HepG2 (cell line): ENCODE measurements around the gene C3orf80. TPM values are rescaled to one million over a fixed set of nuclear protein-coding genes. Genes with fewer than 3 reads are reported as not detected.

ENCODE experiments used
- ATAC-seq: fragments of 200-7000 bp; cut with Tn5 transposase; 3 replicates; pipeline ENCODE4 v1.9.1; 2020; ENCODE audit warnings: mild to moderate bottlenecking, moderate library complexity
- BruUV-seq: library from RNA; stranded (reverse); fragments of 400-500 nt; replicated peaks from 2 replicates; lab custom pipeline; 2021; lab: Mats Ljungman, UMichigan
- CTCF ChIA-PET: fragments of 300-600 bp; formaldehyde crosslinking; extraction: SDS; loops from one replicate; lab custom pipeline; 2021; ENCODE audit warnings: low total read pairs, inconsistent platforms, low intra/inter-chr PET ratio; lab: Yijun Ruan, JAX
- POLR2A ChIA-PET: fragments of 350-600 bp; sonication (Branson Sonifier 250); formaldehyde crosslinking; loops from one replicate; lab custom pipeline; 2020; ENCODE audit warnings: antibody characterized with exemption, inconsistent platforms; lab: Yijun Ruan, JAX
- DNase-seq: peaks from one replicate; pipeline ENCODE4 v3.0.0-alpha.2; 2015; ENCODE audit warnings: low spot score
- FAIRE-seq: peaks from 3 replicates; lab custom pipeline; 2011; peaks lifted over from hg19 to GRCh38; lab: Jason Lieb, UNC
- H2AFZ ChIP-seq: one replicate; pipeline ENCODE4 v1.6.1; 2011; ENCODE audit warnings: low read length, inconsistent platforms
- H3K27ac ChIP-seq: fragments of 300-600 bp; 3 replicates; pipeline ENCODE4 v1.8.0; 2011; ENCODE audit warnings: mixed run types, mild to moderate bottlenecking, mixed read lengths, low read length, inconsistent platforms; ENCODE audit not compliant: insufficient read depth; ENCODE audit errors: extremely low read length
- H3K27me3 ChIP-seq, 2 experiments: fragments of 200-600 bp in 1 of 2; 2 replicates in 1 of 2; 3 replicates in 1 of 2; pipeline versions ENCODE4 v1.6.0 to v1.8.0; 2011; ENCODE audit warnings: low read length in 2 of 2, mild to moderate bottlenecking in 2 of 2, moderate library complexity in 2 of 2, inconsistent platforms in 1 of 2; ENCODE audit not compliant: insufficient read depth in 2 of 2, control insufficient read depth in 1 of 2
- H3K36me3 ChIP-seq, 2 experiments: fragments of 200-600 bp in 1 of 2; replicated peaks in 1 of 2; 2 replicates in 1 of 2; 3 replicates in 1 of 2; pipeline versions ENCODE4 v1.5.1 to v1.8.0; 2011; ENCODE audit warnings: low read length in 2 of 2, inconsistent platforms in 1 of 2; ENCODE audit not compliant: insufficient read depth in 2 of 2, control insufficient read depth in 1 of 2
- H3K4me1 ChIP-seq: 2 replicates; pipeline ENCODE4 v1.5.1; 2012; ENCODE audit warnings: low read length, inconsistent platforms; ENCODE audit not compliant: insufficient read depth
- H3K4me2 ChIP-seq: 2 replicates; pipeline ENCODE4 v1.6.0; 2011; ENCODE audit warnings: low read depth, low read length, inconsistent platforms
- H3K4me3 ChIP-seq, 3 experiments: fragments of 200-600 bp in 1 of 3; sonication (generic), shearing (Covaris generic) in 1 of 3; replicated peaks in 1 of 3; 2 replicates each; pipeline ENCODE4 v1.5.1; 2011 to 2016; ENCODE audit warnings: low read length in 3 of 3, inconsistent platforms in 2 of 3, low read depth in 2 of 3, mild to moderate bottlenecking in 2 of 3, control low read depth in 1 of 3, mixed read lengths in 1 of 3; ENCODE audit not compliant: insufficient read depth in 1 of 3
- H3K79me2 ChIP-seq: one replicate; pipeline ENCODE4 v1.6.1; 2011; ENCODE audit warnings: low read length, inconsistent platforms; ENCODE audit not compliant: insufficient read depth
- H3K9ac ChIP-seq: 2 replicates; pipeline ENCODE4 v1.6.0; 2011; ENCODE audit warnings: mild to moderate bottlenecking, low read depth, low read length, inconsistent platforms; ENCODE audit not compliant: insufficient read depth
- H3K9me3 ChIP-seq: 2 replicates; pipeline ENCODE4 v1.5.1; 2012; ENCODE audit warnings: mild to moderate bottlenecking, low read length
- H4K20me1 ChIP-seq: 2 replicates; pipeline ENCODE4 v1.6.0; 2011; ENCODE audit warnings: inconsistent platforms, mild to moderate bottlenecking, low read length, moderate library complexity; ENCODE audit not compliant: insufficient read depth
- ASH2L ChIP-seq: fragments of 300-600, 200-600 bp; sonication (generic); IDR thresholded peaks from 2 replicates; pipeline ENCODE4 v1.7.0; 2017; ENCODE audit warnings: low read depth, mild to moderate bottlenecking, moderate library complexity, mixed read lengths, low read length; ENCODE audit not compliant: insufficient read length
- ATF1 ChIP-seq: IDR thresholded peaks from 2 replicates; pipeline ENCODE4 v1.6.1; 2016; ENCODE audit warnings: mild to moderate bottlenecking, control low read depth
- CBX5 ChIP-seq: sonication (generic); formaldehyde crosslinking; IDR thresholded peaks from 2 replicates; pipeline ENCODE4 v1.4.0; 2020; ENCODE audit warnings: missing genetic modification reagents, borderline replicate concordance
- FOXP1 ChIP-seq, 2 experiments: fragments of 450-650 bp in 1 of 2; IDR thresholded peaks; 2 replicates each; pipeline ENCODE4 v1.6.1; 2017 to 2018; ENCODE audit warnings: antibody characterized with exemption in 1 of 2
- GATAD1 ChIP-seq: IDR thresholded peaks from 2 replicates; pipeline ENCODE4 v1.6.1; 2016; ENCODE audit warnings: missing genetic modification reagents, missing compliant biosample characterization
- GZF1 ChIP-seq: sonication (generic); formaldehyde crosslinking; IDR thresholded peaks from 2 replicates; pipeline ENCODE4 v1.5.1; 2020; ENCODE audit warnings: mild to moderate bottlenecking, missing genetic modification reagents
- PRPF4 ChIP-seq: fragments of 200-400 bp; formaldehyde crosslinking; IDR thresholded peaks from 2 replicates; pipeline ENCODE4 v1.6.1; 2016; ENCODE audit warnings: low read length, low read depth; ENCODE audit not compliant: poor library complexity, severe bottlenecking
- SATB2 ChIP-seq: sonication (generic); formaldehyde crosslinking; IDR thresholded peaks from 2 replicates; pipeline ENCODE4 v1.5.0; 2020; ENCODE audit warnings: missing genetic modification reagents
- SCMH1 ChIP-seq: sonication (generic); formaldehyde crosslinking; IDR thresholded peaks from 2 replicates; pipeline ENCODE4 v1.9.0; 2021; ENCODE audit warnings: missing genetic modification reagents, mild to moderate bottlenecking, borderline replicate concordance
- SMYD3 ChIP-seq: sonication (generic); formaldehyde crosslinking; IDR thresholded peaks from 2 replicates; pipeline ENCODE4 v1.8.1; 2023; ENCODE audit warnings: mild to moderate bottlenecking, missing genetic modification reagents
- ZBTB3 ChIP-seq: sonication (generic); formaldehyde crosslinking; IDR thresholded peaks from 2 replicates; pipeline ENCODE4 v1.4.0; 2020; ENCODE audit warnings: low read depth, mild to moderate bottlenecking, moderate library complexity, missing genetic modification reagents, borderline replicate concordance
- ZBTB38 ChIP-seq: sonication (generic); formaldehyde crosslinking; IDR thresholded peaks from 2 replicates; pipeline ENCODE4 v1.5.1; 2020; ENCODE audit warnings: mild to moderate bottlenecking, missing genetic modification reagents
- ZNF232 ChIP-seq: sonication (generic); formaldehyde crosslinking; IDR thresholded peaks from 2 replicates; pipeline ENCODE4 v1.4.0; 2020; ENCODE audit warnings: missing genetic modification reagents, borderline replicate concordance
- ZNF616 ChIP-seq: sonication (generic); formaldehyde crosslinking; IDR thresholded peaks from 2 replicates; pipeline ENCODE4 v1.5.0; 2020; ENCODE audit warnings: low read depth, mild to moderate bottlenecking, missing genetic modification reagents
- WGBS: methylation state at CpG from one replicate; pipeline ENCODE4 v1.1.6; 2017; ENCODE audit warnings: low lambda C conversion rate; 5-methylcytosine and 5-hydroxymethylcytosine counted together
- in situ Hi-C: cut with HindIII; loops from 2 replicates; pipeline ENCODE4 v1.10.0; 2017; ENCODE audit warnings: low pct_unique_long_range_greater_than_20kb; ENCODE audit not compliant: extremely low pct_ligation_motif_present
- intact Hi-C: fragments of 100-400 bp; cut with micrococcal nuclease; formaldehyde crosslinking; loops from one replicate; pipeline ENCODE4 v1.10.0; 2022; ENCODE audit not compliant: unreplicated experiment
- polyA plus RNA-seq, 8 experiments: library from polyadenylated mRNA; depleted of rRNA in 3 of 8; stranded (reverse) in 7 of 8; unstranded in 1 of 8; fragments of >200 nt; fragmentation: Illumina TruSeq in 4 of 8; extraction: Trizol in 4 of 8; gene quantifications; 2 replicates each; pipeline versions ENCODE4 v1.2.1 to v1.2.3, GENCODE V29; 2011 to 2016; ENCODE audit warnings: low read depth in 4 of 8, missing spikeins in 1 of 8, mixed read lengths in 1 of 8; ENCODE audit not compliant: insufficient read depth in 1 of 8
- total RNA-seq, 5 experiments: library from RNA; depleted of rRNA; stranded (reverse); fragments of >200 nt; fragmentation: Illumina TruSeq; extraction: Trizol; gene quantifications; 2 replicates each; pipeline ENCODE4 v1.2.3, GENCODE V29; 2016; ENCODE audit warnings: low read depth in 1 of 5
- TF ChIP-seq, protein P1 (sequence below): sonication (generic); formaldehyde crosslinking; IDR thresholded peaks from 2 replicates; pipeline ENCODE4 v1.4.0; 2020; ENCODE audit warnings: mild to moderate bottlenecking, missing genetic modification reagents
- TF ChIP-seq, protein P2 (sequence below): sonication (generic); formaldehyde crosslinking; IDR thresholded peaks from 2 replicates; pipeline ENCODE4 v1.5.1; 2020; ENCODE audit warnings: mild to moderate bottlenecking, missing genetic modification reagents, borderline replicate concordance
- TF ChIP-seq, protein P3 (sequence below): sonication (generic); formaldehyde crosslinking; IDR thresholded peaks from 2 replicates; pipeline ENCODE4 v1.5.0; 2020; ENCODE audit warnings: mild to moderate bottlenecking, low read depth, missing genetic modification reagents, borderline replicate concordance
- TF ChIP-seq, protein P4 (sequence below): sonication (generic); formaldehyde crosslinking; IDR thresholded peaks from 2 replicates; pipeline ENCODE4 v1.4.0; 2020; ENCODE audit warnings: mild to moderate bottlenecking, low read depth, missing genetic modification reagents
- TF ChIP-seq, protein P5 (sequence below): sonication (generic); formaldehyde crosslinking; IDR thresholded peaks from 2 replicates; pipeline ENCODE4 v1.4.0; 2020; ENCODE audit warnings: missing genetic modification reagents
- TF ChIP-seq, protein P6 (sequence below): IDR thresholded peaks from 2 replicates; pipeline ENCODE4 v1.6.1; 2012; ENCODE audit warnings: inconsistent platforms

The C3orf80 gene
- total and polyA plus RNA-seq, 2 of the 13 experiments (the other 11 are each of a cell fraction or from before 2014, with no cell fraction given), result 0.03 to 0.04 TPM

DNA sequence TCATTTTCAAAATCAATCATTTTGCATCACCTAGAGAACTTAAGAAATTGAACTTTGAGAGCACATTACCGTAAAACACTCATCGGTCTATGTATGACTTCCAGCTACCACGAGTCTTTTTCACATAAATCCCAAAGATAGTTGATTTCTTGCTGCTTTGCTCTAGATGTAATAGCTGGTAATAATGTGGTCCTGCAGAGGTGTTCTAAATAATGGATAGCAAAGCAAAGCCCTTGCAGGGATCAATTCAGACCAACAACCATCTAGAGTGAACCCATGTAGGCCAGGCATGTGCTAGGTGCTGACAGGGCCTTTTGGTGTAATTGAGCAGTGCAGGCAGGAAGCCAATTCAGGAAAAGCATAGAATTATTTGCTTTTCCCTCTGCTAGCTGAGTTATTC lies 26.1 kb upstream of the C3orf80 start:
- no peaks in the 10 kb centered on the region for H3K36me3 ChIP-seq
- H4K20me1 ChIP-seq, result no peaks in the 10 kb centered on the region
- H3K4me1 ChIP-seq, result no peaks in the 10 kb centered on the region
- DNase-seq, result no peak
- no peak overlapping the region for H3K27ac ChIP-seq
- no peak overlapping the region for H3K9ac ChIP-seq
- intact Hi-C loops (no loop called here), in situ Hi-C loops (no loop called here)
- H3K27me3 ChIP-seq, result peaks cover 0 to 2% of the 10 kb centered on the region in 2 experiments; a peak in 2 of 5 replicates
- no peak overlapping the region for H3K4me2 ChIP-seq
- H3K79me2 ChIP-seq, result no peaks in the 10 kb centered on the region
- no peak for FAIRE-seq
- no peak overlapping the region for H2AFZ ChIP-seq
- H3K9me3 ChIP-seq, result no peaks in the 10 kb centered on the region
- H3K4me3 ChIP-seq, result no peak overlapping the region
- CTCF ChIA-PET, result no interaction called here
- 62% methylated on average over 3 of the region's 3 CpGs for WGBS
- ATAC-seq, result no peak
- no TSS peak for BruUV-seq
- POLR2A ChIA-PET, result no interaction called here
- TF ChIP-seq CBX5 (CRISPR knock-in tag) (no peak), ZBTB38 (CRISPR knock-in tag) (no peak), FOXP1 (IDR thresholded peaks at IDR 0.05) (no peak), FOXP1 (CRISPR knock-in tag; IDR thresholded peaks at IDR 0.05) (no peak), ZNF232 (no peak), GZF1 (CRISPR knock-in tag) (no peak), ZNF616 (no peak), SCMH1 (CRISPR knock-in tag) (no peak), SMYD3 (no peak), ASH2L (no peak), PRPF4 (no peak), ATF1 (CRISPR knock-in tag) (no peak), GATAD1 (CRISPR knock-in tag) (no peak), SATB2 (no peak), ZBTB3 (CRISPR knock-in tag) (no peak)
- TF ChIP-seq, protein P1, sequence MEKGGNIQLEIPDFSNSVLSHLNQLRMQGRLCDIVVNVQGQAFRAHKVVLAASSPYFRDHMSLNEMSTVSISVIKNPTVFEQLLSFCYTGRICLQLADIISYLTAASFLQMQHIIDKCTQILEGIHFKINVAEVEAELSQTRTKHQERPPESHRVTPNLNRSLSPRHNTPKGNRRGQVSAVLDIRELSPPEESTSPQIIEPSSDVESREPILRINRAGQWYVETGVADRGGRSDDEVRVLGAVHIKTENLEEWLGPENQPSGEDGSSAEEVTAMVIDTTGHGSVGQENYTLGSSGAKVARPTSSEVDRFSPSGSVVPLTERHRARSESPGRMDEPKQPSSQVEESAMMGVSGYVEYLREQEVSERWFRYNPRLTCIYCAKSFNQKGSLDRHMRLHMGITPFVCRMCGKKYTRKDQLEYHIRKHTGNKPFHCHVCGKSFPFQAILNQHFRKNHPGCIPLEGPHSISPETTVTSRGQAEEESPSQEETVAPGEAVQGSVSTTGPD (CRISPR knock-in tag), result no peak
- TF ChIP-seq, protein P2, sequence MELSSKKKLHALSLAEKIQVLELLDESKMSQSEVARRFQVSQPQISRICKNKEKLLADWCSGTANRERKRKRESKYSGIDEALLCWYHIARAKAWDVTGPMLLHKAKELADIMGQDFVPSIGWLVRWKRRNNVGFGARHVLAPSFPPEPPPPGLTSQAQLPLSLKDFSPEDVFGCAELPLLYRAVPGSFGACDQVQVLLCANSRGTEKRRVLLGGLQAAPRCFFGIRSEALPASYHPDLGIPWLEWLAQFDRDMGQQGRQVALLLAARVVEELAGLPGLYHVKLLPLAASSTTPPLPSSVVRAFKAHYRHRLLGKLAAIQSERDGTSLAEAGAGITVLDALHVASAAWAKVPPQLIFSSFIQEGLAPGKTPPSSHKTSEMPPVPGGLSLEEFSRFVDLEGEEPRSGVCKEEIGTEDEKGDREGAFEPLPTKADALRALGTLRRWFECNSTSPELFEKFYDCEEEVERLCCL (CRISPR knock-in tag), result no peak
- TF ChIP-seq, protein P3, sequence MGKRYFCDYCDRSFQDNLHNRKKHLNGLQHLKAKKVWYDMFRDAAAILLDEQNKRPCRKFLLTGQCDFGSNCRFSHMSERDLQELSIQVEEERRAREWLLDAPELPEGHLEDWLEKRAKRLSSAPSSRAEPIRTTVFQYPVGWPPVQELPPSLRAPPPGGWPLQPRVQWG (CRISPR knock-in tag), result no peak
- TF ChIP-seq, protein P4, sequence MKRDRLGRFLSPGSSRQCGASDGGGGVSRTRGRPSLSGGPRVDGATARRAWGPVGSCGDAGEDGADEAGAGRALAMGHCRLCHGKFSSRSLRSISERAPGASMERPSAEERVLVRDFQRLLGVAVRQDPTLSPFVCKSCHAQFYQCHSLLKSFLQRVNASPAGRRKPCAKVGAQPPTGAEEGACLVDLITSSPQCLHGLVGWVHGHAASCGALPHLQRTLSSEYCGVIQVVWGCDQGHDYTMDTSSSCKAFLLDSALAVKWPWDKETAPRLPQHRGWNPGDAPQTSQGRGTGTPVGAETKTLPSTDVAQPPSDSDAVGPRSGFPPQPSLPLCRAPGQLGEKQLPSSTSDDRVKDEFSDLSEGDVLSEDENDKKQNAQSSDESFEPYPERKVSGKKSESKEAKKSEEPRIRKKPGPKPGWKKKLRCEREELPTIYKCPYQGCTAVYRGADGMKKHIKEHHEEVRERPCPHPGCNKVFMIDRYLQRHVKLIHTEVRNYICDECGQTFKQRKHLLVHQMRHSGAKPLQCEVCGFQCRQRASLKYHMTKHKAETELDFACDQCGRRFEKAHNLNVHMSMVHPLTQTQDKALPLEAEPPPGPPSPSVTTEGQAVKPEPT, result no peak
- TF ChIP-seq, protein P5, sequence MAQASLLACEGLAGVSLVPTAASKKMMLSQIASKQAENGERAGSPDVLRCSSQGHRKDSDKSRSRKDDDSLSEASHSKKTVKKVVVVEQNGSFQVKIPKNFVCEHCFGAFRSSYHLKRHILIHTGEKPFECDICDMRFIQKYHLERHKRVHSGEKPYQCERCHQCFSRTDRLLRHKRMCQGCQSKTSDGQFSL (CRISPR knock-in tag), result no peak
- TF ChIP-seq, protein P6, sequence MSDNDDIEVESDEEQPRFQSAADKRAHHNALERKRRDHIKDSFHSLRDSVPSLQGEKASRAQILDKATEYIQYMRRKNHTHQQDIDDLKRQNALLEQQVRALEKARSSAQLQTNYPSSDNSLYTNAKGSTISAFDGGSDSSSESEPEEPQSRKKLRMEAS, result no peak
